ENCODE measurements around the gene AFF3.

Gene AFF3

DNA sequence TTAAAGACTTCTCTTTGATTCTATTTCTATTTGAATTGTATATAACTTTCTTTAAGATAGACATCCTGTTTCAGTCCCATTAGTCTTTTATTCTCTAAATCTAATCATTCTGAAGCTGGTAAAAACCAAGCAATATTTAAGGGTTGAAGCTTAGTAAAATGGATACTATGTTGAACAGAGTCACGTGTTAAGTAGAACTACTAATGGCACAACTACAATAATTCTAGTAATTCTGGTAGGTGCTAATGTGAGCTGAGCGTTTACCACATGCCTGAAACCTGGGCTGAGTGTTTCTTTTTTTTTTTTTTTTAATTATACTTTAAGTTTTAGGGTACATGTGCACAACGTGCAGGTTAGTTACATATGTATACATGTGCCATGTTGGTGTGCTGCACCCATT lies 8.9 kb upstream of the AFF3 start:
- no peak for DNase-seq (ENCODE audit: extremely low spot score)
- CTCF ChIA-PET: interaction anchor here (1.1 kb wide), 1 partner anchor 12 kb away, joined by 3 read pairs; no protein-coding TSS in a partner anchor
- POLR2A ChIA-PET: no interaction called here
- TF ChIP-seq, protein P1, sequence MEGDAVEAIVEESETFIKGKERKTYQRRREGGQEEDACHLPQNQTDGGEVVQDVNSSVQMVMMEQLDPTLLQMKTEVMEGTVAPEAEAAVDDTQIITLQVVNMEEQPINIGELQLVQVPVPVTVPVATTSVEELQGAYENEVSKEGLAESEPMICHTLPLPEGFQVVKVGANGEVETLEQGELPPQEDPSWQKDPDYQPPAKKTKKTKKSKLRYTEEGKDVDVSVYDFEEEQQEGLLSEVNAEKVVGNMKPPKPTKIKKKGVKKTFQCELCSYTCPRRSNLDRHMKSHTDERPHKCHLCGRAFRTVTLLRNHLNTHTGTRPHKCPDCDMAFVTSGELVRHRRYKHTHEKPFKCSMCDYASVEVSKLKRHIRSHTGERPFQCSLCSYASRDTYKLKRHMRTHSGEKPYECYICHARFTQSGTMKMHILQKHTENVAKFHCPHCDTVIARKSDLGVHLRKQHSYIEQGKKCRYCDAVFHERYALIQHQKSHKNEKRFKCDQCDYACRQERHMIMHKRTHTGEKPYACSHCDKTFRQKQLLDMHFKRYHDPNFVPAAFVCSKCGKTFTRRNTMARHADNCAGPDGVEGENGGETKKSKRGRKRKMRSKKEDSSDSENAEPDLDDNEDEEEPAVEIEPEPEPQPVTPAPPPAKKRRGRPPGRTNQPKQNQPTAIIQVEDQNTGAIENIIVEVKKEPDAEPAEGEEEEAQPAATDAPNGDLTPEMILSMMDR (IDR thresholded peaks at IDR 0.05; ENCODE audit: control extremely low read depth, extremely low read depth, low read depth, missing control alignments): no peak

DNA sequence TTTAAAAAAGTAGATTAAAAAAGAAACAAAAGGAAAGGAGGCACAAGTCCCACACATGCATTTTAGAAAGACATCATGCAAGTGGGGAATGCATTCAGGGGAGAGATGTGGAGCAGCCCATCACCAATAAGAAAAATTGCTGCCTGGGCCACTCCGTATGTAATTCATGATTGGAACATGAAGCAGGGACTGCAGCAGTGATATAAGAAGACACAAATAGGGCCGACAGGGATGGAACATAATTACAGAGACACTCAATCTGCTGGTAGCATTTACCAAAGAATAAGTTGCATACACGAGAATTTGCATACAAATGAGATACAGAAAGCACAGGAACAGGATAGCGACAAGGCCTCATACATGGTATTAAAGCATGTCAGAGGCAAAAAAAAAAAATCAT lies 6.5 kb upstream of the AFF3 start:
- DNase-seq (ENCODE audit: extremely low spot score): no peak
- ChIA-PET CTCF (no interaction called here), POLR2A (no interaction called here)
- TF ChIP-seq, protein P1 (IDR thresholded peaks at IDR 0.05; ENCODE audit: control extremely low read depth, extremely low read depth, low read depth, missing control alignments): no peak

DNA sequence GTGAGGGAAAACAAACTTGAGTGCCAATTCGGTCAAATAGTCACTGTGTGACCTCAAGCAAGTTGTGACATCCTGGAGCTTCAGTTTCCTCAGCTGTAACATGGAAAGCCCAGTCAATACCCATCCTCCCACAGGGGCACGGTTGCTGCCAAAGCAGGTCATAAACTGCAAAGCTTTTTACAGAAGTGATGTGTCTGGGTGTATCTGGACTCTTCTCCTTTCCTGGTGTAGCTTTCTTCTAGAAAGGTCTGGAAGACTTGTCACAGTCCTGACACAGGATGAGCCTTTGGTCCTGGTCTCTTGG lies 4.2 kb upstream of the AFF3 start:
- TF ChIP-seq, protein P1 (IDR thresholded peaks at IDR 0.05; ENCODE audit: control extremely low read depth, extremely low read depth, low read depth, missing control alignments): no peak
- CTCF ChIA-PET: interaction anchor here (1.1 kb wide), 1 partner anchor 19 kb away, joined by 3 read pairs; no protein-coding TSS in a partner anchor
- DNase-seq (ENCODE audit: extremely low spot score): no peak
- POLR2A ChIA-PET: no interaction called here

DNA sequence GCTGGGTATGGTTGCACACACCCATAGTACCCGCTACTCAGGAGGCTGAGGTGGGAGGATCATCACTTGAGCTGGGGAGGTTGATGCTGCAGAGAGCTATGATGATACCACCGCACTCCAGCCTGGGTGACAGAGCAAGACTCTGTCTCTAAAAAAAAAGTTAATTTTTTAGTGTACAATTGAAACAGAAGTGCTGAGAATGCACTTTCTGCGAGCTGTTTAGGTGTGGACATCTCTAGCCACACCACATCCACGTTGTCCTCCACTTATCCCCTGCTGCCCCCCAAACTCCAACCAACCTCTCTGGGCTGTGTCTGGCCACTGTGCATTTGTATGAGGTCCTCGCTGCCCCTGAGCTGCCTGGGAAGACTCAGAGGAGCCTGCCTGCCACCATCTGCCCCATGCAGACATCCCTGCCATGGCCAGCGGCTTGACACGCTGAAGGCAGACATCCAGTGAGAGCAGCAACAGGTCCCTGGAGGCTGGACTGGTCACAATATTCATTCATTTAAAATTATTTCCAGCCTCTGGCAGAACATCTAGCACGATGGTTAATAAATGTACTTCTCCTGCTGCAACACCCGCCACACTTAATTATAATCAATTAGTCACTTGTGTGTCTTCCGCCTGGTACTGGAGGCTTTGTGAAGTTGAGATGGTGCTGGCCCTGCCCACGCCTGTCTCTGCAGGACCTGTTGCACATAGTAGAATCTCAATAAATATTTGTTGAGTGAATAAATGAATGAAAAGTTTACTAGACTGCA lies 3.7 kb upstream of the AFF3 start:
- TF ChIP-seq, protein P1 (IDR thresholded peaks at IDR 0.05; ENCODE audit: control extremely low read depth, extremely low read depth, low read depth, missing control alignments): no peak
- CTCF ChIA-PET: interaction anchor here (1.1 kb wide), 1 partner anchor 19 kb away, joined by 3 read pairs; no protein-coding TSS in a partner anchor
- no peak for DNase-seq (ENCODE audit: extremely low spot score)
- POLR2A ChIA-PET: no interaction called here

DNA sequence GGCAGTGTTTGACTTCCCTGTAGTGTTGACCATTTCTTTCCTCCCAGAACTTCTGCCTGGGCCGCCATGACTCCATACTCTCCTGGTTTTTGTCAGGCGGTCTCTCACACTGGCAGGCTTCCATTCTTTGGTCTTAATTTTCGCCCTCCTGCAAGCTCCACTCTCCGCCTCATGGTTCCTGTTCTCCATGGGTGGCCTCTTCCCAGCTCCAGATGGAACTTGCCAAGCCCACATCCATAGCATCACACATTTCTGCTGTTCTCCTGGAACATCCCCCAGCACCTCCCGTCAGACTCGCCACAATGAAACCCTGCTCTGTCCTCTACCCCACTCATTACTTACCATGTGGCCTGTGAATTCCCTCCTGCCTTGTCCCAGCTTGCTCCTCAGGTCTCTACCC lies 896 bp upstream of the AFF3 start:
- POLR2A ChIA-PET: no interaction called here
- CTCF ChIA-PET: no interaction called here
- no peak for DNase-seq (ENCODE audit: extremely low spot score)
- TF ChIP-seq, protein P1 (IDR thresholded peaks at IDR 0.05; ENCODE audit: control extremely low read depth, extremely low read depth, low read depth, missing control alignments): no peak

DNA sequence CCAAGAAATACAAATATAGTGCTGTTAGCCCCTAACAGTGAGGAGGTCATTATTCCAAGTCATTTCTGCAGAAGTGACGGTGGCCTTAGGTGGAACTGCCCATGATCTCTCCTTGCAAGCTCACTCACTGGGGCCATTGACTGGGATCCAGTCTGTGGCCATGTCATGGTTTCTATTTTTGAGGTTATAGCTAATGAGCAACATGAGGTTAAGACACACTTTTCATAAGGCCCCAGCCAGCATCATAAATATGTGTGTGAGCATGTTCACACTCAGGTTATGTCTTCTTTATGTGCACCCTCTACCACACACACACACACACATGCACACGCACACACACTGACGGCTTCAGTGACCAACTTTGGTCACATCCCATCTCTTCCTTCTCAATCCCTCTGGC lies 484 bp downstream of the AFF3 start:
- ChIA-PET CTCF (interaction anchor here (1.2 kb wide), 3 partner anchors 24 to 105 kb away, joined by 3 to 4 read pairs (median 3); no protein-coding TSS in a partner anchor), POLR2A (no interaction called here)

More for the DNA sequence above, 484 bp downstream of the AFF3 start:
- TF ChIP-seq, protein P1 (IDR thresholded peaks at IDR 0.05; ENCODE audit: control extremely low read depth, extremely low read depth, low read depth, missing control alignments): no peak
- no peak for DNase-seq (ENCODE audit: extremely low spot score)
